Chondrocyte (in vitro differentiated cells): ENCODE data around the gene CHMP2A. TPM values are rescaled to one million over a fixed set of nuclear protein-coding genes. Genes with fewer than 3 reads are reported as not detected.
A peak's percentile ranks its signal among the peaks of the same experiment; 100 is the strongest.

Experiments used
- DNase-seq: peaks from one replicate; pipeline ENCODE4 v3.0.0; 2021; ENCODE audit warnings: mixed read lengths, low spot score
- H3K27ac Mint-ChIP-seq: one replicate; pipeline ENCODE4 v1.8.0; 2021; ENCODE audit warnings: mild to moderate bottlenecking, moderate library complexity, mixed read lengths; ENCODE audit not compliant: unreplicated experiment
- H3K27me3 Mint-ChIP-seq: 2 replicates; pipeline ENCODE4 v1.8.0; 2021; ENCODE audit warnings: low read depth, mixed read lengths
- H3K36me3 Mint-ChIP-seq: 2 replicates; pipeline ENCODE4 v1.8.0; 2021; ENCODE audit warnings: low read depth, mixed read lengths
- H3K4me1 Mint-ChIP-seq: 2 replicates; pipeline ENCODE4 v1.8.0; 2021; ENCODE audit warnings: low read depth, mild to moderate bottlenecking, mixed read lengths
- H3K4me3 Mint-ChIP-seq: one replicate; pipeline ENCODE4 v1.8.0; 2021; ENCODE audit warnings: mild to moderate bottlenecking, moderate library complexity, mixed read lengths; ENCODE audit not compliant: unreplicated experiment
- H3K9me3 Mint-ChIP-seq: 2 replicates; pipeline ENCODE4 v1.8.0; 2021; ENCODE audit warnings: low read depth, mixed read lengths
- CTCF ChIP-seq: fragments of 200-600 bp; sonication (generic); IDR thresholded peaks from 2 replicates; pipeline ENCODE4 v1.5.0; 2021; ENCODE audit warnings: antibody characterized with exemption, mild to moderate bottlenecking, moderate library complexity
- total RNA-seq: library from RNA; stranded (reverse); gene quantifications from 3 replicates; pipeline ENCODE4 v1.2.1, GENCODE V29; 2021

Gene CHMP2A
- total RNA-seq, 1 donor from 2014 or later, result 85.1 TPM

GRCh38 chr19:58555920-58556621 lies 1.2 kb upstream of the CHMP2A start:
- Mint-ChIP-seq H3K36me3 (peaks cover 25% of the 10 kb centered on the region), H3K27me3 (no peaks in the 10 kb centered on the region), H3K27ac (peak overlapping the region; percentile 93), H3K4me3 (peak overlapping the region; percentile 96), H3K4me1 (peaks cover 53% of the 10 kb centered on the region), H3K9me3 (no peaks in the 10 kb centered on the region)
- TF ChIP-seq CTCF, result no peak
- DNase-seq, result no peak

GRCh38 chr19:58555369-58555885 lies 522 bp upstream of the CHMP2A start:
- TF ChIP-seq CTCF, result no peak
- no peak for DNase-seq
- Mint-ChIP-seq H3K36me3 (peaks cover 27% of the 10 kb centered on the region), H3K27ac (peak overlapping the region; percentile 98), H3K9me3 (no peaks in the 10 kb centered on the region), H3K4me3 (peak overlapping the region; percentile 92), H3K4me1 (peaks cover 51% of the 10 kb centered on the region), H3K27me3 (no peaks in the 10 kb centered on the region)

GRCh38 chr19:58553799-58554493 lies 959 bp downstream of the CHMP2A start:
- Mint-ChIP-seq H3K4me3 (peak overlapping the region; percentile 92), H3K4me1 (peaks cover 45% of the 10 kb centered on the region), H3K27me3 (no peaks in the 10 kb centered on the region), H3K36me3 (peaks cover 34% of the 10 kb centered on the region), H3K27ac (peak overlapping the region; percentile 98), H3K9me3 (no peaks in the 10 kb centered on the region)
- TF ChIP-seq CTCF, result no peak
- no peak for DNase-seq

- Mint-ChIP-seq H3K27me3 (no peaks in the 10 kb centered on the region), H3K4me1 (peaks cover 40% of the 10 kb centered on the region), H3K4me3 (no peak overlapping the region), H3K9me3 (no peaks in the 10 kb centered on the region), H3K27ac (peak overlapping the region; percentile 29), H3K36me3 (peaks cover 39% of the 10 kb centered on the region)
- no peak for TF ChIP-seq CTCF
- DNase-seq, result no peak
Measured at GRCh38 chr19:58552655-58553054, 2.2 kb downstream of the CHMP2A start.

GRCh38 chr19:58551577-58552471 lies 3.1 kb downstream of the CHMP2A start:
- Mint-ChIP-seq H3K9me3 (no peaks in the 10 kb centered on the region), H3K27me3 (no peaks in the 10 kb centered on the region), H3K27ac (peak overlapping the region; percentile 29), H3K4me1 (peaks cover 34% of the 10 kb centered on the region), H3K36me3 (peaks cover 40% of the 10 kb centered on the region), H3K4me3 (no peak overlapping the region)
- no peak for TF ChIP-seq CTCF
- no peak for DNase-seq
